ENCODE measurements around the gene MRPS11.
"Not testable (repeated sequence)": the region's sequence is repeated elsewhere in the genome, so short reads cannot be mapped to it uniquely, and the experiment has no call there.

Gene MRPS11

GRCh38 chr15:88497109-88497765 is 29.7 kb downstream of the MRPS11 start:
- no peak for FAIRE-seq

- FAIRE-seq = no peak
Measured at GRCh38 chr15:88498996-88499395, 31.5 kb downstream of the MRPS11 start.

- FAIRE-seq = no peak
Measured at GRCh38 chr15:88504445-88504844, 36.9 kb downstream of the MRPS11 start.

GRCh38 chr15:88505721-88506120 is 38.2 kb downstream of the MRPS11 start:
- no peak for FAIRE-seq

GRCh38 chr15:88506628-88507027 is 39.1 kb downstream of the MRPS11 start:
- no peak for FAIRE-seq

- no peak for FAIRE-seq
Measured at GRCh38 chr15:88509321-88509720, 41.8 kb downstream of the MRPS11 start.

- FAIRE-seq = no peak
Measured at GRCh38 chr15:88509964-88510363, 42.5 kb downstream of the MRPS11 start.

GRCh38 chr15:88511161-88511560 is 43.7 kb downstream of the MRPS11 start:
- no peak for FAIRE-seq

- no peak for FAIRE-seq
Measured at GRCh38 chr15:88512078-88512477, 44.6 kb downstream of the MRPS11 start.

GRCh38 chr15:88512601-88513000 is 45.1 kb downstream of the MRPS11 start:
- no peak for FAIRE-seq

GRCh38 chr15:88513195-88513594 is 45.7 kb downstream of the MRPS11 start:
- no peak for FAIRE-seq

- FAIRE-seq = no peak
Measured at GRCh38 chr15:88518903-88519302, 51.4 kb downstream of the MRPS11 start.

- FAIRE-seq = not testable (repeated sequence)
Measured at GRCh38 chr15:88524094-88524493, 56.6 kb downstream of the MRPS11 start.

GRCh38 chr15:88525418-88525817 is 57.9 kb downstream of the MRPS11 start:
- FAIRE-seq = no peak

- no peak for FAIRE-seq
Measured at GRCh38 chr15:88526247-88526879, 58.9 kb downstream of the MRPS11 start.

- FAIRE-seq = no peak
Measured at GRCh38 chr15:88529021-88529630, 61.6 kb downstream of the MRPS11 start.

Measured in TTC549 (cell line).